ENCODE measurements around the gene FH. TPM values are rescaled to one million over a fixed set of nuclear protein-coding genes. Genes with fewer than 3 reads are reported as not detected.

Gene FH
- total and polyA plus RNA-seq, 2 of the 13 experiments (the other 11 are each of a cell fraction or from before 2014, with no cell fraction given) = 39.2 to 152 TPM

DNA sequence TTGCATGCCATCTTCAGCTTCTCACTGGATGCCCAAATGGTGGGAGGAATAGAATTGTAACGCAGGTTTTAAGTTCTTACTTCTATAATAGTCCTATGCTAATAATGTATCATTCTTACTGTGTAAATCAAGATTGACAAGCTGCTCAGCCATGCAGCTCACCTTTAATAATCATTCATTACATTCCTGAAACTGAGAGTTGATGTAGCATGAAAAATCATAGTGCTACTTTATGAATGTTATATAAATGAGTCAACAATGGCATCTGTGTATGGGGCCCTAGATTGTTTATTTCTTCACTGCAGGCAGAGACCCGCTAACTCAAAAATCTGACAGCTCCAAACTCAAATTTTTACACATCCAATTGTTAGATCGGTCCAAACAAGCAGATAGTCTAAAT, 34.4 kb downstream of the FH start:
- ChIA-PET CTCF (ENCODE audit: low intra/inter-chr PET ratio, low total read pairs) (interaction anchor here (1.2 to 1.6 kb wide), 2 partner anchors 597 to 753 kb away, joined by 3 to 7 read pairs; no protein-coding TSS in a partner anchor), POLR2A (no interaction called here)
- H3K27me3 ChIP-seq (ENCODE audit: control insufficient read depth in 1 of 2, insufficient read depth in 2 of 2, low read length in 2 of 2) = no peaks in the 10 kb centered on the region
- H3K36me3 ChIP-seq (replicated peaks in 1 of 2; ENCODE audit: control insufficient read depth in 1 of 2, insufficient read depth in 2 of 2, low read length in 2 of 2) = no peaks in the 10 kb centered on the region
- no peaks in the 10 kb centered on the region for H3K79me2 ChIP-seq (ENCODE audit: insufficient read depth, low read length)
- no peak overlapping the region for H3K9ac ChIP-seq (ENCODE audit: insufficient read depth, low read depth, low read length)
- H3K9me3 ChIP-seq (ENCODE audit: low read length) = no peaks in the 10 kb centered on the region
- ATAC-seq (no peak), DNase-seq (ENCODE audit: low spot score) (no peak), FAIRE-seq (no peak)
- no TSS peak for BruUV-seq (replicated peaks)
- no peak overlapping the region for H3K4me3 ChIP-seq (replicated peaks in 1 of 3; ENCODE audit: insufficient read depth in 1 of 3, low read depth in 2 of 3, low read length in 3 of 3)
- no peaks in the 10 kb centered on the region for H3K4me1 ChIP-seq (ENCODE audit: insufficient read depth, low read length)
- intact Hi-C loops (cut with micrococcal nuclease; ENCODE audit: unreplicated experiment) (loop anchor here (1.0 kb wide), 1 partner anchor 753 kb away; no protein-coding TSS in a partner anchor), in situ Hi-C loops (cut with HindIII; ENCODE audit: extremely low pct_ligation_motif_present, low pct_unique_long_range_greater_than_20kb) (loop anchor here (10.0 to 25.0 kb wide), 2 partner anchors 598 to 750 kb away; no protein-coding TSS in a partner anchor)
- 72% methylated on average over 3 of the region's 3 CpGs for WGBS (ENCODE audit: low lambda C conversion rate)
- no peak overlapping the region for H3K27ac ChIP-seq (ENCODE audit: extremely low read length, insufficient read depth, low read length)
- no peak overlapping the region for H2AFZ ChIP-seq (ENCODE audit: low read length)
- no peak overlapping the region for H3K4me2 ChIP-seq (ENCODE audit: low read depth, low read length)
- no peaks in the 10 kb centered on the region for H4K20me1 ChIP-seq (ENCODE audit: insufficient read depth, low read length)
- TF ChIP-seq, protein P1, sequence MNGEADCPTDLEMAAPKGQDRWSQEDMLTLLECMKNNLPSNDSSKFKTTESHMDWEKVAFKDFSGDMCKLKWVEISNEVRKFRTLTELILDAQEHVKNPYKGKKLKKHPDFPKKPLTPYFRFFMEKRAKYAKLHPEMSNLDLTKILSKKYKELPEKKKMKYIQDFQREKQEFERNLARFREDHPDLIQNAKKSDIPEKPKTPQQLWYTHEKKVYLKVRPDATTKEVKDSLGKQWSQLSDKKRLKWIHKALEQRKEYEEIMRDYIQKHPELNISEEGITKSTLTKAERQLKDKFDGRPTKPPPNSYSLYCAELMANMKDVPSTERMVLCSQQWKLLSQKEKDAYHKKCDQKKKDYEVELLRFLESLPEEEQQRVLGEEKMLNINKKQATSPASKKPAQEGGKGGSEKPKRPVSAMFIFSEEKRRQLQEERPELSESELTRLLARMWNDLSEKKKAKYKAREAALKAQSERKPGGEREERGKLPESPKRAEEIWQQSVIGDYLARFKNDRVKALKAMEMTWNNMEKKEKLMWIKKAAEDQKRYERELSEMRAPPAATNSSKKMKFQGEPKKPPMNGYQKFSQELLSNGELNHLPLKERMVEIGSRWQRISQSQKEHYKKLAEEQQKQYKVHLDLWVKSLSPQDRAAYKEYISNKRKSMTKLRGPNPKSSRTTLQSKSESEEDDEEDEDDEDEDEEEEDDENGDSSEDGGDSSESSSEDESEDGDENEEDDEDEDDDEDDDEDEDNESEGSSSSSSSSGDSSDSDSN (CRISPR knock-in tag; IDR thresholded peaks at IDR 0.05) = no peak
- TF ChIP-seq HNRNPK (IDR thresholded peaks at IDR 0.05; ENCODE audit: low read depth, low read length, poor library complexity, severe bottlenecking) (no peak), EEA1 (CRISPR knock-in tag; IDR thresholded peaks at IDR 0.05; ENCODE audit: borderline replicate concordance) (no peak), PHF5A (CRISPR knock-in tag; IDR thresholded peaks at IDR 0.05; ENCODE audit: low read depth, unreplicated experiment) (no peak), ZNF776 (CRISPR knock-in tag; IDR thresholded peaks at IDR 0.05) (no peak), PHB2 (IDR thresholded peaks at IDR 0.05; ENCODE audit: partially characterized antibody) (no peak), SRSF1 (optimal IDR thresholded peaks at IDR 0.05; ENCODE audit: low read depth, low read length) (no peak), ZNF383 (CRISPR knock-in tag; IDR thresholded peaks at IDR 0.05; ENCODE audit: borderline replicate concordance) (no peak), BCL6 (CRISPR knock-in tag; IDR thresholded peaks at IDR 0.05) (no peak), ZNF720 (CRISPR knock-in tag; IDR thresholded peaks at IDR 0.05) (no peak), GZF1 (CRISPR knock-in tag; IDR thresholded peaks at IDR 0.05) (no peak), SP4 (CRISPR knock-in tag; IDR thresholded peaks at IDR 0.05) (no peak), PLRG1 (conservative IDR thresholded peaks at IDR 0.05) (no peak)
- TF ChIP-seq, protein P2, sequence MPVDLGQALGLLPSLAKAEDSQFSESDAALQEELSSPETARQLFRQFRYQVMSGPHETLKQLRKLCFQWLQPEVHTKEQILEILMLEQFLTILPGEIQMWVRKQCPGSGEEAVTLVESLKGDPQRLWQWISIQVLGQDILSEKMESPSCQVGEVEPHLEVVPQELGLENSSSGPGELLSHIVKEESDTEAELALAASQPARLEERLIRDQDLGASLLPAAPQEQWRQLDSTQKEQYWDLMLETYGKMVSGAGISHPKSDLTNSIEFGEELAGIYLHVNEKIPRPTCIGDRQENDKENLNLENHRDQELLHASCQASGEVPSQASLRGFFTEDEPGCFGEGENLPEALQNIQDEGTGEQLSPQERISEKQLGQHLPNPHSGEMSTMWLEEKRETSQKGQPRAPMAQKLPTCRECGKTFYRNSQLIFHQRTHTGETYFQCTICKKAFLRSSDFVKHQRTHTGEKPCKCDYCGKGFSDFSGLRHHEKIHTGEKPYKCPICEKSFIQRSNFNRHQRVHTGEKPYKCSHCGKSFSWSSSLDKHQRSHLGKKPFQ (CRISPR knock-in tag; IDR thresholded peaks at IDR 0.05; ENCODE audit: insufficient replicate concordance) = no peak
- TF ChIP-seq, protein P3, sequence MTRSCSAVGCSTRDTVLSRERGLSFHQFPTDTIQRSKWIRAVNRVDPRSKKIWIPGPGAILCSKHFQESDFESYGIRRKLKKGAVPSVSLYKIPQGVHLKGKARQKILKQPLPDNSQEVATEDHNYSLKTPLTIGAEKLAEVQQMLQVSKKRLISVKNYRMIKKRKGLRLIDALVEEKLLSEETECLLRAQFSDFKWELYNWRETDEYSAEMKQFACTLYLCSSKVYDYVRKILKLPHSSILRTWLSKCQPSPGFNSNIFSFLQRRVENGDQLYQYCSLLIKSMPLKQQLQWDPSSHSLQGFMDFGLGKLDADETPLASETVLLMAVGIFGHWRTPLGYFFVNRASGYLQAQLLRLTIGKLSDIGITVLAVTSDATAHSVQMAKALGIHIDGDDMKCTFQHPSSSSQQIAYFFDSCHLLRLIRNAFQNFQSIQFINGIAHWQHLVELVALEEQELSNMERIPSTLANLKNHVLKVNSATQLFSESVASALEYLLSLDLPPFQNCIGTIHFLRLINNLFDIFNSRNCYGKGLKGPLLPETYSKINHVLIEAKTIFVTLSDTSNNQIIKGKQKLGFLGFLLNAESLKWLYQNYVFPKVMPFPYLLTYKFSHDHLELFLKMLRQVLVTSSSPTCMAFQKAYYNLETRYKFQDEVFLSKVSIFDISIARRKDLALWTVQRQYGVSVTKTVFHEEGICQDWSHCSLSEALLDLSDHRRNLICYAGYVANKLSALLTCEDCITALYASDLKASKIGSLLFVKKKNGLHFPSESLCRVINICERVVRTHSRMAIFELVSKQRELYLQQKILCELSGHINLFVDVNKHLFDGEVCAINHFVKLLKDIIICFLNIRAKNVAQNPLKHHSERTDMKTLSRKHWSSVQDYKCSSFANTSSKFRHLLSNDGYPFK (CRISPR knock-in tag; IDR thresholded peaks at IDR 0.05; ENCODE audit: borderline replicate concordance) = no peak
- TF ChIP-seq, protein P4, sequence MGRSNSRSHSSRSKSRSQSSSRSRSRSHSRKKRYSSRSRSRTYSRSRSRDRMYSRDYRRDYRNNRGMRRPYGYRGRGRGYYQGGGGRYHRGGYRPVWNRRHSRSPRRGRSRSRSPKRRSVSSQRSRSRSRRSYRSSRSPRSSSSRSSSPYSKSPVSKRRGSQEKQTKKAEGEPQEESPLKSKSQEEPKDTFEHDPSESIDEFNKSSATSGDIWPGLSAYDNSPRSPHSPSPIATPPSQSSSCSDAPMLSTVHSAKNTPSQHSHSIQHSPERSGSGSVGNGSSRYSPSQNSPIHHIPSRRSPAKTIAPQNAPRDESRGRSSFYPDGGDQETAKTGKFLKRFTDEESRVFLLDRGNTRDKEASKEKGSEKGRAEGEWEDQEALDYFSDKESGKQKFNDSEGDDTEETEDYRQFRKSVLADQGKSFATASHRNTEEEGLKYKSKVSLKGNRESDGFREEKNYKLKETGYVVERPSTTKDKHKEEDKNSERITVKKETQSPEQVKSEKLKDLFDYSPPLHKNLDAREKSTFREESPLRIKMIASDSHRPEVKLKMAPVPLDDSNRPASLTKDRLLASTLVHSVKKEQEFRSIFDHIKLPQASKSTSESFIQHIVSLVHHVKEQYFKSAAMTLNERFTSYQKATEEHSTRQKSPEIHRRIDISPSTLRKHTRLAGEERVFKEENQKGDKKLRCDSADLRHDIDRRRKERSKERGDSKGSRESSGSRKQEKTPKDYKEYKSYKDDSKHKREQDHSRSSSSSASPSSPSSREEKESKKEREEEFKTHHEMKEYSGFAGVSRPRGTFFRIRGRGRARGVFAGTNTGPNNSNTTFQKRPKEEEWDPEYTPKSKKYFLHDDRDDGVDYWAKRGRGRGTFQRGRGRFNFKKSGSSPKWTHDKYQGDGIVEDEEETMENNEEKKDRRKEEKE (IDR thresholded peaks at IDR 0.05) = no peak
